Stimulated activated CD4-positive, alpha-beta T cell treated with anti-CD3 and anti-CD28 coated beads, Interleukin-12 subunit alpha, Interleukin-12 subunit beta, amount 100 ng/mL, for 4 hours (primary cell): ENCODE data around the gene SNX4.
"Not testable (repeated sequence)": the region's sequence is repeated elsewhere in the genome, so short reads cannot be mapped to it uniquely, and the experiment has no call there.

ENCODE experiments used
- DNase-seq: peaks from one replicate; pipeline ENCODE4 v3.0.0-alpha.2; 2020

SNX4 gene

GRCh38 chr3:125519678-125520562, at the start of gene SNX4:
Gene SNX4 (minus strand): TSS chr3:125520202. CDS start chr3:125520172, 30 bp downstream.
- DNase-seq, result peak; percentile 82

- no peak for DNase-seq
Measured at GRCh38 chr3:125556314-125556713, 36.3 kb upstream of the SNX4 start.

- DNase-seq, result no peak
Measured at GRCh38 chr3:125552401-125552800, 32.4 kb upstream of the SNX4 start.

- no peak for DNase-seq
Measured at GRCh38 chr3:125528920-125529319, 8.9 kb upstream of the SNX4 start.

- DNase-seq, result no peak
Measured at GRCh38 chr3:125525153-125525552, 5.2 kb upstream of the SNX4 start.

- DNase-seq, result not testable (repeated sequence)
Measured at GRCh38 chr3:125520563-125520919, 539 bp upstream of the SNX4 start.

GRCh38 chr3:125515421-125515820, 4.6 kb downstream of the SNX4 start:
- DNase-seq, result no peak

- DNase-seq, result no peak
Measured at GRCh38 chr3:125513490-125514115, 6.4 kb downstream of the SNX4 start.

- peak; percentile 20 for DNase-seq
Measured at GRCh38 chr3:125512135-125512920, 7.7 kb downstream of the SNX4 start.

GRCh38 chr3:125511420-125512118, 8.4 kb downstream of the SNX4 start:
- no peak for DNase-seq

- DNase-seq, result no peak
Measured at GRCh38 chr3:125507128-125507527, 12.9 kb downstream of the SNX4 start.

GRCh38 chr3:125498630-125499029, 21.4 kb downstream of the SNX4 start:
- no peak for DNase-seq

- no peak for DNase-seq
Measured at GRCh38 chr3:125496701-125497100, 23.3 kb downstream of the SNX4 start.

- no peak for DNase-seq
Measured at GRCh38 chr3:125482406-125482805, 37.6 kb downstream of the SNX4 start.

GRCh38 chr3:125481786-125482185, 38.2 kb downstream of the SNX4 start:
- no peak for DNase-seq

- not testable (repeated sequence) for DNase-seq
Measured at GRCh38 chr3:125481375-125481759, 38.6 kb downstream of the SNX4 start.

GRCh38 chr3:125480656-125481374, 39.2 kb downstream of the SNX4 start:
- DNase-seq, result no peak

- no peak for DNase-seq
Measured at GRCh38 chr3:125479091-125479490, 40.9 kb downstream of the SNX4 start.

GRCh38 chr3:125478326-125478725, 41.7 kb downstream of the SNX4 start:
- no peak for DNase-seq

GRCh38 chr3:125477701-125478100, 42.3 kb downstream of the SNX4 start:
- no peak for DNase-seq

- no peak for DNase-seq
Measured at GRCh38 chr3:125470671-125471070, 49.3 kb downstream of the SNX4 start.

- no peak for DNase-seq
Measured at GRCh38 chr3:125462722-125463299, 57.2 kb downstream of the SNX4 start.
